A673 (cell line): ENCODE results near the gene SSBP3. TPM values are rescaled to one million over a fixed set of nuclear protein-coding genes. Genes with fewer than 3 reads are reported as not detected.
A peak's percentile ranks its signal among the peaks of the same experiment; 100 is the strongest.

Experiments used
- BruUV-seq: library from RNA; stranded (reverse); fragments of 400-500 nt; replicated peaks from 2 replicates; lab custom pipeline; 2021; lab: Mats Ljungman, UMichigan
- CTCF ChIA-PET: fragments of 300-600 bp; sonication (Branson Sonifier 250); formaldehyde crosslinking; loops from one replicate; lab custom pipeline; 2022; ENCODE audit warnings: antibody characterized with exemption; lab: Charles Lee
- POLR2A ChIA-PET: fragments of 300-600 bp; sonication (Branson Sonifier 250); formaldehyde crosslinking; loops from one replicate; lab custom pipeline; 2022; ENCODE audit warnings: antibody characterized with exemption; ENCODE audit not compliant: low non-redundant PET; lab: Charles Lee
- DNase-seq: peaks from one replicate; pipeline ENCODE4 v3.0.0-alpha.2; 2015; ENCODE audit warnings: low spot score
- H3K27ac ChIP-seq: fragments of 200-600 bp; sonication (generic); 2 replicates; pipeline ENCODE4 v1.5.1; 2016; ENCODE audit warnings: mixed run types, low read depth, mild to moderate bottlenecking, mixed read lengths, antibody characterized with exemption, low read length; ENCODE audit not compliant: poor library complexity, severe bottlenecking
- H3K27me3 ChIP-seq: fragments of 200-600 bp; sonication (generic); replicated peaks from 2 replicates; pipeline ENCODE4 v1.6.1; 2017; ENCODE audit warnings: mixed run types, low read depth, mild to moderate bottlenecking, mixed read lengths, antibody characterized with exemption, low read length; ENCODE audit not compliant: insufficient read depth, poor library complexity
- H3K36me3 ChIP-seq: fragments of 200-600 bp; sonication (generic); 2 replicates; pipeline ENCODE4 v1.6.1; 2016; ENCODE audit warnings: mixed run types, mild to moderate bottlenecking, mixed read lengths, antibody characterized with exemption, low read length; ENCODE audit not compliant: insufficient read depth, poor library complexity, severe bottlenecking
- H3K4me1 ChIP-seq: fragments of 200-600 bp; sonication (generic); 2 replicates; pipeline ENCODE4 v1.6.1; 2017; ENCODE audit warnings: mixed run types, mild to moderate bottlenecking, mixed read lengths, antibody characterized with exemption, low read length; ENCODE audit not compliant: insufficient read depth, poor library complexity, severe bottlenecking
- H3K4me3 ChIP-seq: fragments of 200-600 bp; sonication (generic); 2 replicates; pipeline ENCODE4 v1.5.1; 2016; ENCODE audit warnings: low read depth, mixed run types, mild to moderate bottlenecking, mixed read lengths, low read length; ENCODE audit not compliant: poor library complexity, severe bottlenecking
- H3K9me3 ChIP-seq: fragments of 200-600 bp; sonication (generic); 2 replicates; pipeline ENCODE4 v1.6.1; 2016; ENCODE audit warnings: mixed run types, low read depth, mild to moderate bottlenecking, mixed read lengths, antibody characterized with exemption, low read length; ENCODE audit not compliant: poor library complexity, severe bottlenecking
- EZH2 ChIP-seq: fragments of 200-600 bp; sonication (generic); IDR thresholded peaks from 2 replicates; pipeline ENCODE4 v1.6.1; 2017; ENCODE audit warnings: borderline replicate concordance, low read depth, mild to moderate bottlenecking, mixed read lengths, antibody characterized with exemption, low read length; ENCODE audit not compliant: poor library complexity, severe bottlenecking
- intact Hi-C: fragments of 100-400 bp; cut with micrococcal nuclease; formaldehyde crosslinking; loops from one replicate; pipeline ENCODE4 v1.10.0; 2022; ENCODE audit not compliant: unreplicated experiment
- total RNA-seq: library from RNA; stranded (reverse); gene quantifications from 2 replicates; pipeline ENCODE4 v1.2.3, GENCODE V29; 2021
- TF ChIP-seq, protein P1 (sequence below): fragments of 300-800, 200-600 bp; sonication (generic); conservative IDR thresholded peaks from 2 replicates; pipeline ENCODE4 v1.5.1; 2017; ENCODE audit warnings: low read depth, mild to moderate bottlenecking, antibody characterized with exemption, low read length, moderate library complexity, mixed read lengths

SSBP3 gene
- total RNA-seq, 1 experiment from 2014 or later = 43.0 TPM

DNA sequence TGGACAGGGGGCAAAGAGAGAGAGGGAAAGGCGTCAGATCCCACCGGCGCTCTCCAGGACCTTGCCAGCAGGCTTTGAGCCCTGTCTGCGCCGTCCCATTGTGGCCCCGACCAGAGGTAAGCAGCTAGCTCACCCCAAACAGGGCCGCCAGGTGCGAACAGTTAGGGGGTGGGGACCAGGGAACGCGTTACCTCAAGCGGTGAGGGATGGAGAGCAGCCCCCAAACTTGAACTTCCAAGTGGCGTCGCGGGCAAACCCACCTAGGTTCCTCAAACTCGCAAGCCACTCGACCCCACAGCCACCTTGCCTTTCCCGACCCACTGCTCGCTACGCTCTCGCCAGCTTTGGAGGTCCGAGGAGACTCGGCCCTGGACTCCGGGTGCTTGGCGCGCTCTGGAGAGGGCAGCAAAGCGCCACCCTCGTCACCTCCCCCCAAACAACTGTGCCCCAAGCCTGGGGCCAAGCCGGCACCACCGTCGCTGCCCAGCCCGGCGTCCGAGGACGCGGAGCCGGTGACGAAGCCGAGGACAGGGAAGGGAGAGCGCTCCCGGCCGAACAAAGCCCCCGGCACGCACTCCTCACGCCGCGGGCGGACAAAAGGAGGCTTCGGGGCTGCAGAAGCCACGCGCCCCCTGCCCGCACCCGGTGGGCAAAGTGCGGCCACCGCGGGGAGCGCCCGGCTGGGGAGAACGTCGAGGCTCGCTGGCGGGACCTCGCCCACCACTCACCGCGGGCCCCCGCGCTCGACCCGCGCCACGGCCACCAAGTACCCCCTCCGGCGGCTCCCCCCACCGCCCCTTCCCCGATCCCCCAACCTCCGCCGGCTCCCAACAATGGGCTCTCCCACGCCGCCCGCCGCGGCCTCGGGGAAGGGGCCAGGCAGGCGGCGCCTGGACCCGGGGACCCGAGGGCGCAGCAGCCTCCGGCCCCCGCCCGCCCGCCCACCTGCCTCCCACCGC is 976 bp downstream of the SSBP3 start:
- POLR2A ChIA-PET = no interaction called here
- intact Hi-C loops = loop anchor here (5.0 to 10.0 kb wide), 2 partner anchors 52 to 340 kb away; no protein-coding TSS in a partner anchor
- DNase-seq = no peak

DNA sequence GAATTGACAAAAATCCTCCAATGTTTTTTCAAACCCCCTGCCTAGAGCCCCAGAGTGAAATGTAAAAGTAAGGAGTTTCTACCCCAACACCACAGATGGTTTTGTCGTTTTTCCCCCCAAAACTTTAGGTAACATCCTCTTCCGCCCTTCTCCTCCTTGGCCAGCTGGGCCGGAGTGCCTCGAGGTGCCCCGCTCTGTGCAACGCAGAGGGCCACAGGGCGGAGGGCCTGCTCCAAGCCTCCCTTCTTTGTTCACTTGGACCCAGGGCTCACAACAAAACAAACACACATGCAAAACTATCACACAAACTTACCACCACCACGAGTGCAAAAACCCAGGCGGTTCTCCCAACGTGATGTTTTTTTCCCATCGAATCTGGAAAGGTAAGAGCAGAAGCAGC is 1.9 kb downstream of the SSBP3 start:
- no peak overlapping the region for H3K27ac ChIP-seq
- no peaks in the 10 kb centered on the region for H3K27me3 ChIP-seq
- no TSS peak for BruUV-seq
- H3K4me1 ChIP-seq = peaks cover 6% of the 10 kb centered on the region
- TF ChIP-seq, protein P1, sequence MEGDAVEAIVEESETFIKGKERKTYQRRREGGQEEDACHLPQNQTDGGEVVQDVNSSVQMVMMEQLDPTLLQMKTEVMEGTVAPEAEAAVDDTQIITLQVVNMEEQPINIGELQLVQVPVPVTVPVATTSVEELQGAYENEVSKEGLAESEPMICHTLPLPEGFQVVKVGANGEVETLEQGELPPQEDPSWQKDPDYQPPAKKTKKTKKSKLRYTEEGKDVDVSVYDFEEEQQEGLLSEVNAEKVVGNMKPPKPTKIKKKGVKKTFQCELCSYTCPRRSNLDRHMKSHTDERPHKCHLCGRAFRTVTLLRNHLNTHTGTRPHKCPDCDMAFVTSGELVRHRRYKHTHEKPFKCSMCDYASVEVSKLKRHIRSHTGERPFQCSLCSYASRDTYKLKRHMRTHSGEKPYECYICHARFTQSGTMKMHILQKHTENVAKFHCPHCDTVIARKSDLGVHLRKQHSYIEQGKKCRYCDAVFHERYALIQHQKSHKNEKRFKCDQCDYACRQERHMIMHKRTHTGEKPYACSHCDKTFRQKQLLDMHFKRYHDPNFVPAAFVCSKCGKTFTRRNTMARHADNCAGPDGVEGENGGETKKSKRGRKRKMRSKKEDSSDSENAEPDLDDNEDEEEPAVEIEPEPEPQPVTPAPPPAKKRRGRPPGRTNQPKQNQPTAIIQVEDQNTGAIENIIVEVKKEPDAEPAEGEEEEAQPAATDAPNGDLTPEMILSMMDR = no peak
- no peak for TF ChIP-seq EZH2
- H3K4me3 ChIP-seq = peak overlapping the region; percentile 63
- no peak for DNase-seq
- CTCF ChIA-PET = no interaction called here
- peaks cover 4% of the 10 kb centered on the region for H3K36me3 ChIP-seq
- intact Hi-C loops = loop anchor here (10.0 kb wide), 1 partner anchor 339 kb away; no protein-coding TSS in a partner anchor
- H3K9me3 ChIP-seq = no peaks in the 10 kb centered on the region
- POLR2A ChIA-PET = no interaction called here

More for the DNA sequence above, 976 bp downstream of the SSBP3 start:
- peaks cover 6% of the 10 kb centered on the region for H3K4me1 ChIP-seq
- BruUV-seq = no TSS peak
- H3K9me3 ChIP-seq = no peaks in the 10 kb centered on the region
- no peaks in the 10 kb centered on the region for H3K27me3 ChIP-seq
- TF ChIP-seq, protein P1 = no peak
- no peak for TF ChIP-seq EZH2
- peak overlapping the region; percentile 63 for H3K4me3 ChIP-seq
- CTCF ChIA-PET = no interaction called here
- H3K27ac ChIP-seq = no peak overlapping the region
- H3K36me3 ChIP-seq = no peaks in the 10 kb centered on the region

DNA sequence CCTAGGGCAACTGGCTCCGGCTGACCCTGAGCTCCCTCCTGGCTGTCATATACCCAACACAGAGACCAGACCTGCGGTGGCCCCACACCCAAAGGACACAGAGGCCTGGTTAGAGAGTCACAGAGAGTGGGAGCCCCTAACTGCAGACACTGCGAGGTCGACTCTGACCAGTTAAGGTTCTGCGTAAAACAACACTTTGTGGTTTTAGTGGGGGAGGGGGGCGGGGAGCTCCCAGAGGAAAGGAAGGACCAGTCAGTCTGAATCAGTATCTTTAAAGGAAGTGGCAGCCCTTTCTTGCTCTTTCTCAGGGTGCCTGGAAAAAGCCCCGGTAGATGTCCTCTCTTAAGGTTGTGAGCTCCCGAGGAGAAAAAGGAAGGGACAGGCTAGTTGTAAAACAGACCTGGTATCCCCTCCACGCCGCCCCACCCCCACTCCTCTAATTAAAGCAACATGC is 2.4 kb downstream of the SSBP3 start:
- Histone ChIP-seq H3K4me3 (no peak overlapping the region), H3K4me1 (peaks cover 6% of the 10 kb centered on the region), H3K9me3 (no peaks in the 10 kb centered on the region), H3K27me3 (no peaks in the 10 kb centered on the region), H3K36me3 (peaks cover 6% of the 10 kb centered on the region), H3K27ac (no peak overlapping the region)
- POLR2A ChIA-PET = no interaction called here
- intact Hi-C loops = loop anchor here (10.0 kb wide), 1 partner anchor 339 kb away; no protein-coding TSS in a partner anchor
- CTCF ChIA-PET = no interaction called here
- no TSS peak for BruUV-seq
- TF ChIP-seq EZH2 = no peak
- TF ChIP-seq, protein P1 = no peak
- no peak for DNase-seq
